ENCODE data around the gene PLPP2.
"Not testable (repeated sequence)": the region's sequence is repeated elsewhere in the genome, so short reads cannot be mapped to it uniquely, and the experiment has no call there.

PLPP2 gene

GRCh38 chr19:292281-292884 lies 1.2 kb upstream of the PLPP2 start:
- no peak for DNase-seq

- DNase-seq, result no peak
These were observed 518 bp upstream of the PLPP2 start for GRCh38 chr19:291561-292280.

- no peak for DNase-seq
These were observed 714 bp downstream of the PLPP2 start for GRCh38 chr19:290372-291005.

GRCh38 chr19:289651-290371 lies 1.4 kb downstream of the PLPP2 start:
- no peak for DNase-seq

- no peak for DNase-seq
These were observed 2.3 kb downstream of the PLPP2 start for GRCh38 chr19:288911-289310.

GRCh38 chr19:287381-287871 lies 3.8 kb downstream of the PLPP2 start:
- DNase-seq, result no peak

GRCh38 chr19:283395-283794 lies 7.8 kb downstream of the PLPP2 start:
- DNase-seq, result no peak

- no peak for DNase-seq
These were observed 8.7 kb downstream of the PLPP2 start for GRCh38 chr19:282501-282900.

GRCh38 chr19:281992-282391 lies 9.2 kb downstream of the PLPP2 start:
- no peak for DNase-seq

- DNase-seq, result no peak
These were observed 9.9 kb downstream of the PLPP2 start for GRCh38 chr19:281156-281853.

GRCh38 chr19:280541-281009 lies 10.6 kb downstream of the PLPP2 start:
- DNase-seq, result no peak

GRCh38 chr19:279656-280055 lies 11.5 kb downstream of the PLPP2 start:
- no peak for DNase-seq

GRCh38 chr19:279231-279630 lies 12.0 kb downstream of the PLPP2 start:
- no peak for DNase-seq

- DNase-seq, result no peak
These were observed 13.5 kb downstream of the PLPP2 start for GRCh38 chr19:277581-278165.

- DNase-seq, result no peak
These were observed 14.1 kb downstream of the PLPP2 start for GRCh38 chr19:277131-277530.

- DNase-seq, result no peak
These were observed 15.1 kb downstream of the PLPP2 start for GRCh38 chr19:275958-276646.

GRCh38 chr19:275000-275399 lies 16.2 kb downstream of the PLPP2 start:
- no peak for DNase-seq

GRCh38 chr19:273393-273792 lies 17.8 kb downstream of the PLPP2 start:
- no peak for DNase-seq

GRCh38 chr19:271856-272255 lies 19.3 kb downstream of the PLPP2 start:
- DNase-seq, result no peak

- not testable (repeated sequence) for DNase-seq
These were observed 20.4 kb downstream of the PLPP2 start for GRCh38 chr19:270766-271318.

GRCh38 chr19:269241-269640 lies 22.0 kb downstream of the PLPP2 start:
- no peak for DNase-seq

All from KG1 (cell line).